ENCODE measurements around the gene YPEL5. TPM values are rescaled to one million over a fixed set of nuclear protein-coding genes. Genes with fewer than 3 reads are reported as not detected.

The YPEL5 gene
- polyA plus RNA-seq, 1 experiment = 112 TPM

GRCh38 chr2:30204281-30204680, 57.5 kb downstream of the YPEL5 start:
- Histone ChIP-seq H3K4me3 (ENCODE audit: low read depth, low read length) (no peak overlapping the region), H3K9me3 (ENCODE audit: control insufficient read depth, insufficient read depth, low read length) (no peaks in the 10 kb centered on the region), H3K27ac (ENCODE audit: low read depth, low read length) (no peak overlapping the region), H3K27me3 (ENCODE audit: control insufficient read depth, insufficient read depth, low read length) (peaks cover 13% of the 10 kb centered on the region)
- DNase-seq (ENCODE audit: low read depth, low spot score) = no peak
- no peak for TF ChIP-seq CTCF (IDR thresholded peaks at IDR 0.05; ENCODE audit: low read depth, low read length)
- ChIA-PET CTCF (interaction anchor here (0.9 to 7.2 kb wide), 5 partner anchors 35 to 966 kb away, joined by 3 to 83 read pairs (median 13); no protein-coding TSS in a partner anchor), POLR2A (no interaction called here)

GRCh38 chr2:30205456-30205855, 58.6 kb downstream of the YPEL5 start:
- no peak overlapping the region for H3K4me3 ChIP-seq (ENCODE audit: low read depth, low read length)
- CTCF ChIA-PET = interaction anchor here (1.3 to 7.2 kb wide), 4 partner anchors 39 to 965 kb away, joined by 3 to 83 read pairs (median 15); no protein-coding TSS in a partner anchor
- POLR2A ChIA-PET = no interaction called here
- TF ChIP-seq CTCF (IDR thresholded peaks at IDR 0.05; ENCODE audit: low read depth, low read length) = no peak
- DNase-seq (ENCODE audit: low read depth, low spot score) = no peak
- no peak overlapping the region for H3K27ac ChIP-seq (ENCODE audit: low read depth, low read length)
- H3K9me3 ChIP-seq (ENCODE audit: control insufficient read depth, insufficient read depth, low read length) = no peaks in the 10 kb centered on the region
- H3K27me3 ChIP-seq (ENCODE audit: control insufficient read depth, insufficient read depth, low read length) = peaks cover 13% of the 10 kb centered on the region

GRCh38 chr2:30206461-30207430, 59.9 kb downstream of the YPEL5 start:
- H3K27ac ChIP-seq (ENCODE audit: low read depth, low read length) = no peak overlapping the region
- DNase-seq (ENCODE audit: low read depth, low spot score) = no peak
- H3K27me3 ChIP-seq (ENCODE audit: control insufficient read depth, insufficient read depth, low read length) = peaks cover 13% of the 10 kb centered on the region
- ChIA-PET POLR2A (interaction anchor here (1.6 kb wide), 1 partner anchor 460 kb away, joined by 4 read pairs; no protein-coding TSS in a partner anchor), CTCF (interaction anchor here (0.7 to 7.2 kb wide), 12 partner anchors 10 to 505 kb away, joined by 3 to 181 read pairs (median 10); no protein-coding TSS in a partner anchor)
- 0 out of 2 replicates have a peak, but pooled peaks have one; percentile 7 for TF ChIP-seq CTCF (IDR thresholded peaks at IDR 0.05; ENCODE audit: low read depth, low read length)
- no peaks in the 10 kb centered on the region for H3K9me3 ChIP-seq (ENCODE audit: control insufficient read depth, insufficient read depth, low read length)
- no peak overlapping the region for H3K4me3 ChIP-seq (ENCODE audit: low read depth, low read length)

- no peak overlapping the region for H3K4me3 ChIP-seq (ENCODE audit: low read depth, low read length)
- no peaks in the 10 kb centered on the region for H3K9me3 ChIP-seq (ENCODE audit: control insufficient read depth, insufficient read depth, low read length)
- POLR2A ChIA-PET = interaction anchor here (1.0 to 2.6 kb wide), 4 partner anchors 22 to 503 kb away, joined by 3 to 25 read pairs (median 4); partner anchors contain the start of gene LBH
- CTCF ChIA-PET = interaction anchor here (0.5 to 7.2 kb wide), 58 partner anchors 8 to 961 kb away, joined by 3 to 181 read pairs (median 4); partner anchors contain the start of gene LBH
- peak; percentile 73 for DNase-seq (ENCODE audit: low read depth, low spot score)
- H3K27ac ChIP-seq (ENCODE audit: low read depth, low read length) = no peak overlapping the region
- H3K27me3 ChIP-seq (ENCODE audit: control insufficient read depth, insufficient read depth, low read length) = peaks cover 13% of the 10 kb centered on the region
- peak; percentile 96 for TF ChIP-seq CTCF (IDR thresholded peaks at IDR 0.05; ENCODE audit: low read depth, low read length)
These were observed 61.6 kb downstream of the YPEL5 start for GRCh38 chr2:30208453-30208852.
